ENCODE measurements around the gene HAS3. TPM values are rescaled to one million over a fixed set of nuclear protein-coding genes. Genes with fewer than 3 reads are reported as not detected.

Gene HAS3
- total RNA-seq, 4 donors from 2014 or later, result 0.23 to 10.0 (median 1.6) TPM; not detected in 1

DNA sequence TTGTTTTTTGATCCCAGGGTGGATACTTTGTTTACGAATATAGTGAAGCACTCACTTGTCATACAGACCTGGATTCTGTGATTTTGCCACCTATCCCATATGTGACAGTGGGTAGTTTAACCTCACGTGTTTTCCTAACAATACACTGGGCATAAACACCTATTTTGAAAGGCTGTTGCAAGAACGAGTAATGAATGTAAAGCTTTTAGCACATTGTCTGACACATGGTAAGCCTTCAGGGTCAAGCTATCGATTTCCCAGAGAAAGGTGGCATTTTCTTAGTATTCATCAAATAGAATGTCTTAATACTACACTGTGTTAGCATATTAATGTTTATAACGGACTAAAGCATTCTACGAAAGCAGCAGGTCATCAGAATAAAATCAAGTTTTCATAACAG lies 25.0 kb downstream of the HAS3 start:
- H3K36me3 ChIP-seq, result no peaks in the 10 kb centered on the region
- no peaks in the 10 kb centered on the region for H3K27me3 ChIP-seq
- intact Hi-C loops (cut with DNase I; ENCODE audit: low total_unique reads) (loop anchor here (5.0 kb wide), 1 partner anchor 603 kb away; no protein-coding TSS in a partner anchor), in situ Hi-C loops (cut with MboI; ENCODE audit: low sequenced_read_pairs in 4 of 4) (no loop called here)
- ATAC-seq (no peak), DNase-seq (no peak)
- peak overlapping the region in 1 of 4 donors; percentile 85 for H3K4me3 ChIP-seq
- H3K9me3 ChIP-seq, result no peaks in the 10 kb centered on the region
- peaks cover 26 to 29% of the 10 kb centered on the region in 2 donors for H3K4me1 ChIP-seq
- TF ChIP-seq, protein P1, sequence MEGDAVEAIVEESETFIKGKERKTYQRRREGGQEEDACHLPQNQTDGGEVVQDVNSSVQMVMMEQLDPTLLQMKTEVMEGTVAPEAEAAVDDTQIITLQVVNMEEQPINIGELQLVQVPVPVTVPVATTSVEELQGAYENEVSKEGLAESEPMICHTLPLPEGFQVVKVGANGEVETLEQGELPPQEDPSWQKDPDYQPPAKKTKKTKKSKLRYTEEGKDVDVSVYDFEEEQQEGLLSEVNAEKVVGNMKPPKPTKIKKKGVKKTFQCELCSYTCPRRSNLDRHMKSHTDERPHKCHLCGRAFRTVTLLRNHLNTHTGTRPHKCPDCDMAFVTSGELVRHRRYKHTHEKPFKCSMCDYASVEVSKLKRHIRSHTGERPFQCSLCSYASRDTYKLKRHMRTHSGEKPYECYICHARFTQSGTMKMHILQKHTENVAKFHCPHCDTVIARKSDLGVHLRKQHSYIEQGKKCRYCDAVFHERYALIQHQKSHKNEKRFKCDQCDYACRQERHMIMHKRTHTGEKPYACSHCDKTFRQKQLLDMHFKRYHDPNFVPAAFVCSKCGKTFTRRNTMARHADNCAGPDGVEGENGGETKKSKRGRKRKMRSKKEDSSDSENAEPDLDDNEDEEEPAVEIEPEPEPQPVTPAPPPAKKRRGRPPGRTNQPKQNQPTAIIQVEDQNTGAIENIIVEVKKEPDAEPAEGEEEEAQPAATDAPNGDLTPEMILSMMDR (IDR thresholded peaks at IDR 0.05 in 4 of 5, conservative IDR thresholded peaks at IDR 0.05 in 1 of 5), result no peak
- TF ChIP-seq POLR2A (IDR thresholded peaks at IDR 0.05), result no peak
- H3K27ac ChIP-seq, result peak overlapping the region in 1 of 4 donors; percentile 94

- ATAC-seq (no peak), DNase-seq (no peak)
- Histone ChIP-seq H3K4me1 (peaks cover 26 to 29% of the 10 kb centered on the region in 2 donors), H3K27ac (peak overlapping the region; percentile 86 to 94 (median 92)), H3K27me3 (no peaks in the 10 kb centered on the region), H3K4me3 (peak overlapping the region; percentile 79 to 97 (median 86)), H3K36me3 (no peaks in the 10 kb centered on the region), H3K9me3 (no peaks in the 10 kb centered on the region)
- intact Hi-C loops (cut with DNase I; ENCODE audit: low total_unique reads) (loop anchor here (5.0 kb wide), 1 partner anchor 604 kb away; no protein-coding TSS in a partner anchor), in situ Hi-C loops (cut with MboI; ENCODE audit: low sequenced_read_pairs in 4 of 4) (no loop called here)
- TF ChIP-seq, protein P1 (IDR thresholded peaks at IDR 0.05 in 4 of 5, conservative IDR thresholded peaks at IDR 0.05 in 1 of 5), result no peak
- TF ChIP-seq POLR2A (IDR thresholded peaks at IDR 0.05), result no peak
Observed at GRCh38 chr16:69131167-69131838, 25.9 kb downstream of the HAS3 start.

GRCh38 chr16:69131839-69132423 lies 26.5 kb downstream of the HAS3 start:
- H3K36me3 ChIP-seq, result peaks cover 0 to 4% of the 10 kb centered on the region in 2 donors
- peaks cover 26 to 29% of the 10 kb centered on the region in 2 donors for H3K4me1 ChIP-seq
- no peak for TF ChIP-seq POLR2A (IDR thresholded peaks at IDR 0.05)
- TF ChIP-seq, protein P1 (IDR thresholded peaks at IDR 0.05 in 4 of 5, conservative IDR thresholded peaks at IDR 0.05 in 1 of 5), result no peak
- peak overlapping the region; percentile 86 to 94 (median 92) for H3K27ac ChIP-seq
- in situ Hi-C loops (cut with MboI; ENCODE audit: low sequenced_read_pairs in 4 of 4) (no loop called here), intact Hi-C loops (cut with DNase I; ENCODE audit: low total_unique reads) (loop anchor here (1.0 to 5.0 kb wide), 4 partner anchors 41 to 605 kb away; partner anchors contain the start of genes NFAT5 and SNTB2)
- peak; percentile 75 to 79 for ATAC-seq
- no peaks in the 10 kb centered on the region for H3K9me3 ChIP-seq
- H3K4me3 ChIP-seq, result peak overlapping the region; percentile 79 to 97 (median 86)
- H3K27me3 ChIP-seq, result no peaks in the 10 kb centered on the region
- peak; percentile 43 to 55 for DNase-seq

GRCh38 chr16:69132424-69133252 lies 27.2 kb downstream of the HAS3 start, which contains the start of the genes CHTF8 and UTP4:
CHTF8 (minus strand) TSS chr16:69132588; CDS start chr16:69121458, 11,130 bp downstream.
UTP4 (plus strand) TSS chr16:69132649; CDS start chr16:69133460, 811 bp downstream.
- peak; percentile 97 to 98 for TF ChIP-seq POLR2A (IDR thresholded peaks at IDR 0.05)
- TF ChIP-seq, protein P1 (IDR thresholded peaks at IDR 0.05 in 4 of 5, conservative IDR thresholded peaks at IDR 0.05 in 1 of 5), result no peak
- Histone ChIP-seq H3K4me1 (peaks cover 26 to 29% of the 10 kb centered on the region in 2 donors), H3K27me3 (no peaks in the 10 kb centered on the region), H3K9me3 (no peaks in the 10 kb centered on the region), H3K4me3 (peak within 1 kb of the TSS; percentile 79 to 97 (median 86)), H3K36me3 (peaks cover 0 to 11% of the 10 kb centered on the region in 2 donors), H3K27ac (peak within 1 kb of the TSS; percentile 86 to 94 (median 92))
- in situ Hi-C loops (cut with MboI; ENCODE audit: low sequenced_read_pairs in 4 of 4), result no loop called here
- intact Hi-C loops (cut with DNase I; ENCODE audit: low total_unique reads), result loop anchor here (1.0 to 5.0 kb wide), 4 partner anchors 40 to 605 kb away; partner anchors contain the start of genes NFAT5 and SNTB2
- DNase-seq (peak; percentile 72 to 82), ATAC-seq (peak; percentile 95 to 97)

Measured in gastrocnemius medialis (tissue), 4 donors.